ENCODE results near the gene BCAP29.
A peak's percentile ranks its signal among the peaks of the same experiment; 100 is the strongest.

Gene BCAP29

GRCh38 chr7:107596881-107597581, 17.0 kb downstream of the BCAP29 start:
- Histone ChIP-seq H3K4me3 (ENCODE audit: low read depth, low read length) (no peak overlapping the region), H3K9me3 (ENCODE audit: control insufficient read depth, insufficient read depth, low read depth, low read length) (no peaks in the 10 kb centered on the region), H3K36me3 (ENCODE audit: control insufficient read depth in 2 of 2, insufficient read depth in 1 of 2, low read length in 2 of 2) (peaks cover 4 to 8% of the 10 kb centered on the region in 2 experiments; a peak in 2 of 3 replicates), H3K4me1 (ENCODE audit: control insufficient read depth, insufficient read depth, low read length) (peaks cover 3% of the 10 kb centered on the region), H3K27ac (ENCODE audit: extremely low read depth, low read depth, low read length) (peak overlapping the region; percentile 37; the same call in 1 of the 2 replicates)
- POLR2A ChIA-PET, result no interaction called here
- CTCF ChIA-PET, result interaction anchor here (0.6 to 1.2 kb wide), 2 partner anchors 278 to 549 kb away, joined by 3 to 5 read pairs; no protein-coding TSS in a partner anchor
- TF ChIP-seq TCF7L2 (IDR thresholded peaks at IDR 0.05; ENCODE audit: borderline replicate concordance, low read depth, low read length), result peak; percentile 74; the same call in 1 of the 2 replicates
- peak; percentile 49; the same call in 1 of the 2 replicates for TF ChIP-seq ZBTB17 (tag by site-specific recombination; IDR thresholded peaks at IDR 0.05)
- peak; percentile 85 for TF ChIP-seq ZNF366 (tag by site-specific recombination; conservative IDR thresholded peaks at IDR 0.05)
- peak; percentile 42; the same call in 1 of the 2 replicates for TF ChIP-seq ZNF394 (tag by site-specific recombination; IDR thresholded peaks at IDR 0.05; ENCODE audit: borderline replicate concordance)
- no peak for TF ChIP-seq ZNF157 (tag by site-specific recombination; IDR thresholded peaks at IDR 0.05)
- peak; percentile 61 for TF ChIP-seq ZFP69B (tag by site-specific recombination; IDR thresholded peaks at IDR 0.05)
- 0 out of 2 replicates have a peak, but pooled peaks have one; percentile 22 for TF ChIP-seq ZNF692 (tag by site-specific recombination; IDR thresholded peaks at IDR 0.05)
- peak; percentile 82; the same call in 1 of the 2 replicates for TF ChIP-seq ZNF580 (tag by site-specific recombination; IDR thresholded peaks at IDR 0.05)
- TF ChIP-seq SP7 (tag by site-specific recombination; IDR thresholded peaks at IDR 0.05), result 0 out of 2 replicates have a peak, but pooled peaks have one; percentile 25
- TF ChIP-seq PRDM6 (tag by site-specific recombination; IDR thresholded peaks at IDR 0.05), result peak; percentile 91
- peak; percentile 63 for TF ChIP-seq ZIC2 (tag by site-specific recombination; IDR thresholded peaks at IDR 0.05)
- TF ChIP-seq ZNF600 (tag by site-specific recombination; IDR thresholded peaks at IDR 0.05), result 0 out of 2 replicates have a peak, but pooled peaks have one; percentile 19
- TF ChIP-seq GFI1B (tag by site-specific recombination; IDR thresholded peaks at IDR 0.05), result peak; percentile 98
- TF ChIP-seq ZSCAN30 (tag by site-specific recombination; IDR thresholded peaks at IDR 0.05), result peak; percentile 68
- TF ChIP-seq ZNF561 (tag by site-specific recombination; IDR thresholded peaks at IDR 0.05; ENCODE audit: borderline replicate concordance), result 0 out of 2 replicates have a peak, but pooled peaks have one; percentile 66
- peak; percentile 97 for TF ChIP-seq ZNF843 (tag by site-specific recombination; IDR thresholded peaks at IDR 0.05)
- TF ChIP-seq SP2 (tag by site-specific recombination; IDR thresholded peaks at IDR 0.05), result peak; percentile 39
- TF ChIP-seq GLI2 (tag by site-specific recombination; IDR thresholded peaks at IDR 0.05; ENCODE audit: borderline replicate concordance, low read depth), result peak; percentile 35; the same call in 1 of the 2 replicates
- TF ChIP-seq FEZF1 (tag by site-specific recombination; IDR thresholded peaks at IDR 0.05), result peak; percentile 98
- TF ChIP-seq ZNF610 (tag by site-specific recombination; IDR thresholded peaks at IDR 0.05; ENCODE audit: borderline replicate concordance), result 0 out of 2 replicates have a peak, but pooled peaks have one; percentile 54
- no peak for TF ChIP-seq ZBTB11 (tag by site-specific recombination; conservative IDR thresholded peaks at IDR 0.05; ENCODE audit: low read depth)
- TF ChIP-seq OSR2 (tag by site-specific recombination; IDR thresholded peaks at IDR 0.05), result peak; percentile 79
- TF ChIP-seq KLF7 (tag by site-specific recombination; IDR thresholded peaks at IDR 0.05; ENCODE audit: borderline replicate concordance), result no peak
- no peak for TF ChIP-seq RBAK (tag by site-specific recombination; IDR thresholded peaks at IDR 0.05)
- TF ChIP-seq ZNF596 (tag by site-specific recombination; IDR thresholded peaks at IDR 0.05), result peak; percentile 38; the same call in 1 of the 2 replicates
- TF ChIP-seq ZNF175 (tag by site-specific recombination; IDR thresholded peaks at IDR 0.05), result no peak
- peak; percentile 85 for TF ChIP-seq ZNF629 (tag by site-specific recombination; IDR thresholded peaks at IDR 0.05)
- TF ChIP-seq ZNF514 (tag by site-specific recombination; IDR thresholded peaks at IDR 0.05), result no peak
- TF ChIP-seq ZBTB21 (tag by site-specific recombination; IDR thresholded peaks at IDR 0.05), result peak; percentile 47; the same call in 1 of the 2 replicates
- no peak for TF ChIP-seq SETDB1 (IDR thresholded peaks at IDR 0.05; ENCODE audit: insufficient read length, low read length)

All from HEK293 (cell line).